Fibroblast of pulmonary artery (primary cell): ENCODE results near the gene PHC2.

ENCODE experiments used
- DNase-seq: peaks from one replicate; pipeline ENCODE4 v3.0.0-alpha.2; 2010; ENCODE audit warnings: low read depth
- H3K4me3 ChIP-seq: replicated peaks from 2 replicates; pipeline ENCODE4 v1.5.1; 2011; ENCODE audit warnings: low read depth, mild to moderate bottlenecking, control low read depth, low read length, moderate library complexity
- TF ChIP-seq, protein P1 (sequence below): IDR thresholded peaks from 2 replicates; pipeline ENCODE4 v1.5.1; 2011; ENCODE audit warnings: mild to moderate bottlenecking, control low read depth, low read length, inconsistent platforms; ENCODE audit errors: missing control alignments

The PHC2 gene

DNA sequence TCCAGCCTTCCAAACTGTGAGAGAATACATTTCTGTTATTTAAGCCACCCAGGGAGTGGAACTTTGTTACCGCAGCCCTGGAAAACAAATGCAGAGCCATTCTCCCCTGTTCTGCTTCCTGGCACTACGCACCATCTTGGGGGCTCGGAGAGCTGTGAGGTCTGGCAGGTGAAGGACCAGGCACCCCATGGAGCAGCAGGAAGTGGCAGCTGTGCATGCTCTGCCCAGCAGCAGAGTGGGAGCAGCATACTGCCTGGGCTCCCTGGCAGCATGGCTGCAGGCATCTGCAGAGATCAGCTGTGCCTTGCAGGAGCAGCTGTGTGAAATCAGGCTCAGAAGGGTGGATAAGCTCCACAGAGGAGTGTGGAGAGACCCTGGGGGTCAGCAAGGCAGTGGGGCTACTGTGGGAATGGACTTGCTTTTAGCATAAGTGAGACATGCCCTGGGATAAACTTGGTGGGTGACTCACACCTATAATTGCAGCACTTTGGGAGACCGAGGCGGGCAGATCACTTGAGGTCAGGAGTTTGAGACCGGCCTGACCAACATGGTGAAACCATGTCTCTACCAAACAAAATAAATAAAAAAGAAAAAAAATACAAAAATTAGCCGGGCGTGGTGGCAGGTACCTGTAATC is 23.9 kb upstream of the PHC2 start:
- TF ChIP-seq, protein P1, sequence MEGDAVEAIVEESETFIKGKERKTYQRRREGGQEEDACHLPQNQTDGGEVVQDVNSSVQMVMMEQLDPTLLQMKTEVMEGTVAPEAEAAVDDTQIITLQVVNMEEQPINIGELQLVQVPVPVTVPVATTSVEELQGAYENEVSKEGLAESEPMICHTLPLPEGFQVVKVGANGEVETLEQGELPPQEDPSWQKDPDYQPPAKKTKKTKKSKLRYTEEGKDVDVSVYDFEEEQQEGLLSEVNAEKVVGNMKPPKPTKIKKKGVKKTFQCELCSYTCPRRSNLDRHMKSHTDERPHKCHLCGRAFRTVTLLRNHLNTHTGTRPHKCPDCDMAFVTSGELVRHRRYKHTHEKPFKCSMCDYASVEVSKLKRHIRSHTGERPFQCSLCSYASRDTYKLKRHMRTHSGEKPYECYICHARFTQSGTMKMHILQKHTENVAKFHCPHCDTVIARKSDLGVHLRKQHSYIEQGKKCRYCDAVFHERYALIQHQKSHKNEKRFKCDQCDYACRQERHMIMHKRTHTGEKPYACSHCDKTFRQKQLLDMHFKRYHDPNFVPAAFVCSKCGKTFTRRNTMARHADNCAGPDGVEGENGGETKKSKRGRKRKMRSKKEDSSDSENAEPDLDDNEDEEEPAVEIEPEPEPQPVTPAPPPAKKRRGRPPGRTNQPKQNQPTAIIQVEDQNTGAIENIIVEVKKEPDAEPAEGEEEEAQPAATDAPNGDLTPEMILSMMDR: no peak
- no peak for DNase-seq

DNA sequence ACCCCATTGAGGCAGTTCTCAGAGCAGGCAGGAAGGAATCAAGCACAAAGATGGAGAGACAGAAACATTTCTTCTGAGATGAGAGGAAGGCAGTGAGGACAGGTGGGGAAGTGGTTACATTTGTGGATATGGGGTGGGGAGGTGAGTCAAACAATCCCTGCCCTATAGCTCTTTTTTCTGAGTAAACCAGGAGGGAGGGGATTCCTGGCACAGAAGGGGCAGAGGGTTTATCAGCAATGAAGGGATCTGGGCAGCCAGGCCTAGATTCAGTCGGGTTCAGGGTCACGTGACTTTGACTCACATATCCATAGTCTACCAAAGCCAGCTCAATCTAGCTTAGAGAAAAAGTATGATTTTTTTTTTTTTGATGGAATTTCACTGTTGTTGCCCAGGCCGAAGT is 15.7 kb upstream of the PHC2 start:
- DNase-seq: no peak
- TF ChIP-seq, protein P1: no peak
- H3K4me3 ChIP-seq: no peak overlapping the region

More for the DNA sequence above, 23.9 kb upstream of the PHC2 start:
- no peak overlapping the region for H3K4me3 ChIP-seq

- TF ChIP-seq, protein P1: no peak
- DNase-seq: no peak
- no peak overlapping the region for H3K4me3 ChIP-seq
These were observed 14.2 kb upstream of the PHC2 start for GRCh38 chr1:33445108-33445507.

DNA sequence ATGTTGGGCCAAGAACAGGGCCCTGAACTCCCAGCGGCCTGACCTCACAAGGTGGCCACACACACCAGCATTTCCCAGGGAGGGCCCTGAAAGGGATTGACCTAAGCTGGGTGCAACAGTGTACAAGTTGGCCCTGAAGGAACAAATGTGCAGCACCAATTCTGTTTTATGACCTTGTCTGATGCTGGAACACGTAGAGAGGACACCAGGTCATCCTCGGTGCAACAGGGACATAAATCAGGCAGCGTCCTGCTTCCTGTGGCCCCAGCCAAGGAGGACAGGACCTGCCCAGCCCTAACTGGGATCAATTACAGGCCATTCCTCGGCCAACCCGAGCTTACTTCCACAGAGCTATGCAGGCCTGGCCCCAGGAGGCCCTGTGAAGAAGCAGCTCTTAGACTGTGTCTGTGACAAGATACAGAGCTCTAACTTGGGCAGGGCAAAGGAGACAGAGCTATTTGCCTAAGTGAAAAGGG is 12.8 kb upstream of the PHC2 start:
- TF ChIP-seq, protein P1: no peak
- DNase-seq: no peak
- no peak overlapping the region for H3K4me3 ChIP-seq

DNA sequence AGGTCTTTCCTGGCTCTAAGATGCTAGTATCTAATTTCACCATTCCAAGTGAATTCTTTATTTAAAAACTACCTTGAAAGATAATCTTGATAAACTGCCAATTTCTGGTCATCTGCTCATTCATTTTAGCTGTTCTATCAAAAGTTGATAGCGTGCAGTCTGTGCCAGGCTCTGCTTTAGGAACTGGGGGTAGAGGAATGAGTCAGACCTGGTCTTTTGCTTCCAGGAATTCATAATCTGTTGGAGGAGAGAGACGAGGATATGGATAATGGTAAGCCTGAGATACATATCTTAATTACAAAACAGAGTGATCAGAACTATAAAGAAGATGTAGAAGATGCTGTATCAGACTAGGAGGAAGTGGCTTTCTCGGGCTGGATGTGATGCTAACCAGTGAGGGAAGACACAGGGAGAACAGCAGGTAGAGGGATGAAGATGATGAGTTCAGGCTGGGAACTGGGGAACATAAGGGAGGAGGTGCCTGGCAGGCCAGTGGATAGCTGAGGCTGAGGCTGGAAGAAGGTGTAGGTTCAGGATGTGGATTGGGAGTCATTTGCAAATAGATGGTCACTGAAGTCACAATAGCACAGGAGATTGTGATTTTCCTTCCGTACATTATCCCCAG is 12.3 kb upstream of the PHC2 start:
- peak; percentile 45 for DNase-seq
- H3K4me3 ChIP-seq: no peak overlapping the region
- TF ChIP-seq, protein P1: no peak

DNA sequence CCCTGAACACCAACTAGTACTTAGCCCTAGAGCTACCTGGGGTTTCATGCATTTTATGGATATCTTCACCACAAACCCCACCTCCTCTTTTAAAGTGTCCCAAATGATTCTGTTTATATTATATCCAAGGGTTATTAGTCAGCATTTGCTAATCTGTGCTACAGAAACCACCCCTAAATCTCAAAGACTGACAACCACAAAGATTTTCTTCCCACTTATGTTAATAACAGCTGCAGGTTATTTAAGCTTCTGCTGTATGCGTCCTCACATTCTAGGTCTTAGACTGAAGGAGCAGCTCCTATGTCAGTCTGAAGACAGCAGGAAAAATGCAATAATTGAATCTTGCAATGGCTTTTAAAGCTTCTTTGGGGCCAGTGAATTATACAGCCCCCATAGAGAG is 11.2 kb upstream of the PHC2 start:
- no peak for DNase-seq
- H3K4me3 ChIP-seq: no peak overlapping the region
- TF ChIP-seq, protein P1: no peak
